Kidney epithelial cell (primary cell): ENCODE data around the gene ITSN1. TPM values are rescaled to one million over a fixed set of nuclear protein-coding genes. Genes with fewer than 3 reads are reported as not detected.

ENCODE experiments used
- DNase-seq: peaks from one replicate; pipeline ENCODE4 v3.0.0-alpha.2; 2010; ENCODE audit warnings: low read depth
- H3K27me3 ChIP-seq: 2 replicates; pipeline ENCODE4 v1.6.0; 2011; ENCODE audit warnings: low read length; ENCODE audit not compliant: control insufficient read depth, insufficient read depth
- H3K36me3 ChIP-seq: 2 replicates; pipeline ENCODE4 v1.5.1; 2011; ENCODE audit warnings: low read length; ENCODE audit not compliant: control insufficient read depth, insufficient read depth
- H3K4me3 ChIP-seq: 2 replicates; pipeline ENCODE4 v1.5.1; 2011; ENCODE audit warnings: low read depth, mild to moderate bottlenecking, control low read depth, low read length
- CTCF ChIP-seq: IDR thresholded peaks from 2 replicates; pipeline ENCODE4 v1.5.1; 2011; ENCODE audit warnings: mild to moderate bottlenecking, moderate library complexity, low read length, control low read depth, inconsistent platforms; ENCODE audit not compliant: insufficient read depth, poor library complexity, severe bottlenecking
- total RNA-seq: library from RNA; depleted of rRNA; stranded (reverse); fragments of >200 nt; gene quantifications from 2 replicates; pipeline ENCODE4 v1.2.3, GENCODE V29; 2015

Gene ITSN1
- total RNA-seq, 1 donor from 2014 or later, result 20.4 TPM

- Histone ChIP-seq H3K36me3 (no peaks in the 10 kb centered on the region), H3K4me3 (no peak overlapping the region), H3K27me3 (no peaks in the 10 kb centered on the region)
- DNase-seq, result no peak
- TF ChIP-seq CTCF, result no peak
These were observed 172.9 kb downstream of the ITSN1 start for GRCh38 chr21:33815143-33815707.

GRCh38 chr21:33816174-33816573, 173.9 kb downstream of the ITSN1 start:
- H3K4me3 ChIP-seq, result no peak overlapping the region
- H3K27me3 ChIP-seq, result no peaks in the 10 kb centered on the region
- no peak for TF ChIP-seq CTCF
- no peaks in the 10 kb centered on the region for H3K36me3 ChIP-seq
- no peak for DNase-seq

GRCh38 chr21:33817138-33817537, 174.8 kb downstream of the ITSN1 start:
- no peak for DNase-seq
- Histone ChIP-seq H3K36me3 (no peaks in the 10 kb centered on the region), H3K4me3 (no peak overlapping the region), H3K27me3 (no peaks in the 10 kb centered on the region)
- TF ChIP-seq CTCF, result no peak

- no peak for DNase-seq
- Histone ChIP-seq H3K27me3 (no peaks in the 10 kb centered on the region), H3K36me3 (no peaks in the 10 kb centered on the region), H3K4me3 (no peak overlapping the region)
- no peak for TF ChIP-seq CTCF
These were observed 175.6 kb downstream of the ITSN1 start for GRCh38 chr21:33817663-33818451.

GRCh38 chr21:33820230-33820770, 178.0 kb downstream of the ITSN1 start:
- no peak for TF ChIP-seq CTCF
- Histone ChIP-seq H3K36me3 (no peaks in the 10 kb centered on the region), H3K27me3 (no peaks in the 10 kb centered on the region), H3K4me3 (no peak overlapping the region)
- no peak for DNase-seq
